IPS-15b (cell line): ENCODE measurements around the gene FGD4.

Experiments
- H3K27me3 ChIP-seq: one replicate; pipeline ENCODE4 v1.6.1; 2013; ENCODE audit warnings: low read length; ENCODE audit not compliant: control insufficient read depth, insufficient read depth
- H3K36me3 ChIP-seq: one replicate; pipeline ENCODE4 v1.6.1; 2013; ENCODE audit warnings: low read length; ENCODE audit not compliant: control insufficient read depth, insufficient read depth
- H3K4me1 ChIP-seq: one replicate; pipeline ENCODE4 v1.6.1; 2013; ENCODE audit warnings: mild to moderate bottlenecking, low read length; ENCODE audit not compliant: control insufficient read depth, insufficient read depth
- H3K4me3 ChIP-seq: one replicate; pipeline ENCODE4 v1.5.1; 2013; ENCODE audit warnings: low read depth, low read length
- H3K9ac ChIP-seq: one replicate; pipeline ENCODE4 v1.6.1; 2013; ENCODE audit warnings: low read depth, mild to moderate bottlenecking, low read length
- H3K9me3 ChIP-seq: one replicate; pipeline ENCODE4 v1.6.1; 2013; ENCODE audit warnings: mild to moderate bottlenecking, low read length; ENCODE audit not compliant: control insufficient read depth, insufficient read depth

The FGD4 gene

DNA sequence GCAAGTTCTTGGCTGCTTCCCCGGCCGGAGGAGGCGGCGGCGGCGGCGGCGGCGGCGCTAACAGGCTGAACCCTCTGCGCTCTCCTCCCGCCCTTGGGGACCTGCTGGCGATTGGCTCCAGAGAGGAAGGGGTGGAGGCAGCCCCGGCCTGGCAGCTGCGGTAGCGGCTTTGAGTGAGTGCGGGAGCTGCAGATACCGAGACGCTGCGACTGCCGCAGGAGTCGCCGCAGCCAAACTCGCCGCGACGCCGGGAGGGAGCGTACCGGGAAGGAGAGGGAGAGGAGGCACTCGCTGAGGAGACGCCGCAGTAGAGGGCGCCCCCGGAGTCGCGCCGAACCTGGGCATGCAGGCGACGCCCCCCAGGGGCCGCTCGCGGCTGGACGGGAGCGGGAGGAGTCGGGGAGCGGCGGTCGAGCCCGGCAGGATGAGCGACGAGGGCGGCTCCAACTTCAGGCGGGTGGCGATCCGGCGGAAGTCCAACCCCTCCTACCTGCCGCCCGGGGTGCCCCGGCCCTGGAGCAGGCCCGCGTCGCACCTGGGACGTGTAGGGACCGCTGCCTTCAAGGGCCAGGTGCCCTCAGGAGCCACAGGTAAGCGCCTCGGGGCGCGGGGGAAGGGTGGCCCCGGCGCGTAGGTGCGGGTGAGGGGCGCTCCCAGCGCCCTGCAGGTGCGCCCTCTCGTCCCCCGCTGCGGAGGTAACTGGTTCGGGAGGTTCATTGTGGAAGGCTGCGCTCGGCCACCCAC lies at the start of gene FGD4:
Gene FGD4 (plus strand): TSS at position 189 of the 744 bp plus-strand sequence.
- Histone ChIP-seq H3K36me3 (no peaks in the 10 kb centered on the region), H3K4me3 (peak within 1 kb of the TSS; percentile 94), H3K27me3 (no peaks in the 10 kb centered on the region), H3K9me3 (no peaks in the 10 kb centered on the region), H3K9ac (peak within 1 kb of the TSS; percentile 91), H3K4me1 (peaks cover 7% of the 10 kb centered on the region)

DNA sequence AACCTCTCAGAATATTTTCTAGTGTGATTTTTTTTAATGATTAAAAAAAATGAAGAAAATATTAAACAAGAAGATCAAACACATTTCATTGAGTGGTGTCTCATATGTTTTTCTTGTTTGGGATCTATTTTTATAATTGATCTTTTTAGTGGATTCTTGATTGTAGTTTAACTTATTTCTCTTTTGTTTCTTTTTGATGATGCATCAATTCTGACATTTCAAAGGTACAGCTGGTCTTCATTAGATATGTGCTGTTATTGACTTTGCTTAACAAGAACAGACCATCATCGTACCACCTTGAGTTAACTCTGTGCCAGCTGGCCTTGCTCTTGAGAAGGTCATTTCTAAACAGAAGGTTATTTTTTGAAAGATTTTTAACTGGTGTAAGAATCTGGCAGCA lies 45.8 kb upstream of the FGD4 start:
- no peak overlapping the region for H3K4me3 ChIP-seq
- H3K4me1 ChIP-seq = no peaks in the 10 kb centered on the region
- no peaks in the 10 kb centered on the region for H3K27me3 ChIP-seq
- H3K9me3 ChIP-seq = no peaks in the 10 kb centered on the region
- H3K36me3 ChIP-seq = no peaks in the 10 kb centered on the region
- no peak overlapping the region for H3K9ac ChIP-seq

GRCh38 chr12:32357601-32358249 lies 41.6 kb upstream of the FGD4 start:
- H3K36me3 ChIP-seq = no peaks in the 10 kb centered on the region
- no peaks in the 10 kb centered on the region for H3K27me3 ChIP-seq
- no peak overlapping the region for H3K4me3 ChIP-seq
- no peak overlapping the region for H3K9ac ChIP-seq
- peaks cover 2% of the 10 kb centered on the region for H3K4me1 ChIP-seq
- H3K9me3 ChIP-seq = no peaks in the 10 kb centered on the region

- H3K4me3 ChIP-seq = no peak overlapping the region
Measured at GRCh38 chr12:32360956-32361355, 38.4 kb upstream of the FGD4 start.

GRCh38 chr12:32362892-32363291 lies 36.5 kb upstream of the FGD4 start:
- Histone ChIP-seq H3K4me3 (no peak overlapping the region), H3K27me3 (no peaks in the 10 kb centered on the region), H3K9me3 (no peaks in the 10 kb centered on the region), H3K4me1 (peaks cover 13% of the 10 kb centered on the region), H3K36me3 (no peaks in the 10 kb centered on the region), H3K9ac (no peak overlapping the region)

More at GRCh38 chr12:32360956-32361355, 38.4 kb upstream of the FGD4 start:
- no peak overlapping the region for H3K9ac ChIP-seq
- H3K9me3 ChIP-seq = no peaks in the 10 kb centered on the region
- H3K27me3 ChIP-seq = no peaks in the 10 kb centered on the region
- H3K4me1 ChIP-seq = peaks cover 13% of the 10 kb centered on the region
- H3K36me3 ChIP-seq = no peaks in the 10 kb centered on the region

- Histone ChIP-seq H3K4me3 (no peak overlapping the region), H3K4me1 (peaks cover 13% of the 10 kb centered on the region), H3K9me3 (no peaks in the 10 kb centered on the region), H3K9ac (no peak overlapping the region), H3K27me3 (no peaks in the 10 kb centered on the region), H3K36me3 (no peaks in the 10 kb centered on the region)
Measured at GRCh38 chr12:32365473-32366064, 33.8 kb upstream of the FGD4 start.

- Histone ChIP-seq H3K4me3 (no peak overlapping the region), H3K9me3 (no peaks in the 10 kb centered on the region), H3K4me1 (peaks cover 13% of the 10 kb centered on the region), H3K36me3 (no peaks in the 10 kb centered on the region), H3K9ac (no peak overlapping the region), H3K27me3 (no peaks in the 10 kb centered on the region)
Measured at GRCh38 chr12:32366714-32367113, 32.6 kb upstream of the FGD4 start.

- no peak overlapping the region for H3K9ac ChIP-seq
- no peaks in the 10 kb centered on the region for H3K9me3 ChIP-seq
- no peaks in the 10 kb centered on the region for H3K36me3 ChIP-seq
- H3K4me1 ChIP-seq = peaks cover 13% of the 10 kb centered on the region
- no peaks in the 10 kb centered on the region for H3K27me3 ChIP-seq
- no peak overlapping the region for H3K4me3 ChIP-seq
Measured at GRCh38 chr12:32367381-32367780, 32.0 kb upstream of the FGD4 start.

- no peaks in the 10 kb centered on the region for H3K27me3 ChIP-seq
- no peaks in the 10 kb centered on the region for H3K9me3 ChIP-seq
- H3K9ac ChIP-seq = no peak overlapping the region
- H3K4me1 ChIP-seq = peaks cover 6% of the 10 kb centered on the region
- H3K4me3 ChIP-seq = no peak overlapping the region
- no peaks in the 10 kb centered on the region for H3K36me3 ChIP-seq
Measured at GRCh38 chr12:32369202-32369601, 30.2 kb upstream of the FGD4 start.

DNA sequence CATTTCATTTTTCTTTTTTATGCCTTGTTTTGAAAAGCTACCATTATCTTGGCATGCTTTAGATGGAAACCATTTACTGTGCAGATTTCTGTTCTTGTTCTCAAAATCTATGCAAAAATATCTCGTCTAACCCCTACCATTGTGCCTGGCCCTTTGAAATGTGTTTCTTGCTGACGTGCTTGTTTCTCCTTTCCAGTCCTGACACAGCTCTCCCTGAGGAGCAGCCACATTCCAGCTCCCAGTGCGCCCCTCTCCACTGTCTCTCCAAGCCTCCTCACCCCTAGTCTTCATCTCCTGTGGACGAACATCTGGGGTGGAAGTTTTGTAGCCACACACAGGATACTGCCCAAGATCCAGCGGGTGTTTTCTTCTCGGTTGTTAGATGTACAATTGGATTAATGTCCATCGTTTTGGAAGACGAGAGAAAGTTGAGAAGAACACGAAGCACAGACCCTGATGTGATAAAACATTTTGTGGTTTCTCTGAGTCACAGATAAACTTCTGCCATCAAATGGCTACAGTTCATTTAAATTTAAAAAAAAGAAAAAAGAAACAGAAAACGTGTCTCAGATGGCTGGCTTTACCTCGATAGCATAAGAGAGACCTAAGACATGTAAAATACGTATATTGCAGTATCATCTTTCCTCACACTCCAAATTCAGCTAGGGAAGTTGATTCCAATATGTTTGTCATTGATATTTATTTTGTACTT lies 21.9 kb upstream of the FGD4 start:
- peaks cover 13% of the 10 kb centered on the region for H3K4me1 ChIP-seq
- no peak overlapping the region for H3K9ac ChIP-seq
- H3K9me3 ChIP-seq = no peaks in the 10 kb centered on the region
- H3K27me3 ChIP-seq = no peaks in the 10 kb centered on the region
- H3K36me3 ChIP-seq = no peaks in the 10 kb centered on the region
- no peak overlapping the region for H3K4me3 ChIP-seq

DNA sequence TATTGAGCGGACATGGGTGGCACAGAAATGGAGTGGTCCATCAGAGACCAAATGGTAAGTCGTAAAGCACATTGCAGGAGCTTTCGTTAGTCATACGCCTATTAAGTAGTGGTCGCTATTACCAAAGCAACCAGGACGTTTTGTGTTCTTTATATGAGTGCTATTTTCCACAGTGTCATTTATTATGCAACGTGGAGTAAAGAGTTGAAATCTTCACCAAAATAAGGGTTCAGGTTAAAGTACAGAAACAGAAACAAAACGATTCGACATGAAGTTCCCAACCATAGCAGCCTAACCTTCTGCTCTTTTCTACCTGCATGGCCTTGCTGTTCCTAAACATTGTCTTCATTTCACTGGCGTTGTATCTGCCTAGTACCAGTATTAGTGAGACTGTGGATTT lies 20.1 kb upstream of the FGD4 start:
- no peaks in the 10 kb centered on the region for H3K9me3 ChIP-seq
- no peaks in the 10 kb centered on the region for H3K27me3 ChIP-seq
- H3K4me1 ChIP-seq = peaks cover 13% of the 10 kb centered on the region
- no peaks in the 10 kb centered on the region for H3K36me3 ChIP-seq
- H3K9ac ChIP-seq = no peak overlapping the region
- H3K4me3 ChIP-seq = no peak overlapping the region
